WTC11 (cell line): ENCODE results near the gene LPP. TPM values are rescaled to one million over a fixed set of nuclear protein-coding genes. Genes with fewer than 3 reads are reported as not detected.

ENCODE experiments used
- ATAC-seq: fragments of 200-7000 bp; cut with Tn5 transposase; 2 replicates; pipeline ENCODE4 v1.10.0; 2021; ENCODE audit warnings: mild to moderate bottlenecking, moderate library complexity
- CTCF ChIA-PET: fragments of 300-600 bp; sonication (Branson Sonifier 250); formaldehyde crosslinking; loops from one replicate; lab custom pipeline; 2021; ENCODE audit warnings: antibody characterized with exemption; lab: Charles Lee
- POLR2A ChIA-PET: fragments of 350-600 bp; sonication (Branson Sonifier 250); formaldehyde crosslinking; loops from one replicate; lab custom pipeline; 2021; ENCODE audit warnings: antibody characterized with exemption; lab: Charles Lee
- DNase-seq: peaks from one replicate; pipeline ENCODE4 v3.0.0; 2021; ENCODE audit warnings: low spot score
- H3K27ac Mint-ChIP-seq: 2 replicates; pipeline ENCODE4 v1.8.0; 2021; ENCODE audit warnings: mixed read lengths
- H3K27me3 Mint-ChIP-seq: 2 replicates; pipeline ENCODE4 v1.8.0; 2021; ENCODE audit warnings: low read depth, mild to moderate bottlenecking, moderate library complexity, mixed read lengths
- H3K36me3 Mint-ChIP-seq: 2 replicates; pipeline ENCODE4 v1.8.0; 2021; ENCODE audit warnings: mixed read lengths
- H3K4me1 Mint-ChIP-seq: 2 replicates; pipeline ENCODE4 v1.8.0; 2022; ENCODE audit warnings: mixed read lengths
- H3K4me3 Mint-ChIP-seq: 2 replicates; pipeline ENCODE4 v1.8.0; 2021; ENCODE audit warnings: mild to moderate bottlenecking, moderate library complexity, mixed read lengths
- H3K9me3 Mint-ChIP-seq: 2 replicates; pipeline ENCODE4 v1.8.0; 2021; ENCODE audit warnings: mixed read lengths
- ATF1 ChIP-seq: sonication (generic); formaldehyde crosslinking; IDR thresholded peaks from 2 replicates; pipeline ENCODE4 v1.8.1; 2023; ENCODE audit warnings: mild to moderate bottlenecking, moderate library complexity, missing genetic modification reagents
- CREM ChIP-seq: sonication (generic); formaldehyde crosslinking; IDR thresholded peaks from 2 replicates; pipeline ENCODE4 v1.8.1; 2022; ENCODE audit warnings: mild to moderate bottlenecking, missing genetic modification reagents, moderate library complexity
- E2F4 ChIP-seq: sonication (generic); formaldehyde crosslinking; IDR thresholded peaks from 2 replicates; pipeline ENCODE4 v1.8.1; 2022; ENCODE audit warnings: low read depth, mild to moderate bottlenecking, moderate library complexity, missing genetic modification reagents, borderline replicate concordance
- FOXJ3 ChIP-seq: sonication (generic); formaldehyde crosslinking; IDR thresholded peaks from 2 replicates; pipeline ENCODE4 v1.9.0; 2021; ENCODE audit warnings: missing genetic modification reagents, mild to moderate bottlenecking, borderline replicate concordance
- FOXP4 ChIP-seq: sonication (generic); formaldehyde crosslinking; IDR thresholded peaks from 2 replicates; pipeline ENCODE4 v1.8.0; 2022; ENCODE audit warnings: mild to moderate bottlenecking, missing genetic modification reagents
- GABPB1 ChIP-seq: sonication (generic); formaldehyde crosslinking; IDR thresholded peaks from 2 replicates; pipeline ENCODE4 v1.8.1; 2023; ENCODE audit warnings: mild to moderate bottlenecking, missing genetic modification reagents
- GRHL2 ChIP-seq: fragments of 250-450 bp; sonication (Bioruptor Pico); IDR thresholded peaks from 2 replicates; pipeline ENCODE4 v1.8.0; 2022; ENCODE audit warnings: mild to moderate bottlenecking, moderate library complexity; ENCODE audit not compliant: insufficient replicate concordance, severe bottlenecking
- KAT7 ChIP-seq: sonication (generic); formaldehyde crosslinking; IDR thresholded peaks from 2 replicates; pipeline ENCODE4 v1.8.1; 2023; ENCODE audit warnings: missing genetic modification reagents, mild to moderate bottlenecking, borderline replicate concordance
- MXD4 ChIP-seq: fragments of 250-450 bp; sonication (Bioruptor Pico); IDR thresholded peaks from 2 replicates; pipeline ENCODE4 v1.8.0; 2021; ENCODE audit warnings: mild to moderate bottlenecking, moderate library complexity, borderline replicate concordance
- NFYB ChIP-seq: sonication (generic); formaldehyde crosslinking; conservative IDR thresholded peaks from 2 replicates; pipeline ENCODE4 v1.8.0; 2022; ENCODE audit warnings: low read depth, missing genetic modification reagents
- NR3C1 ChIP-seq: sonication (generic); formaldehyde crosslinking; conservative IDR thresholded peaks from 2 replicates; pipeline ENCODE4 v1.8.1; 2023; ENCODE audit warnings: low read depth, mild to moderate bottlenecking, missing genetic modification reagents
- ZNF219 ChIP-seq: sonication (generic); formaldehyde crosslinking; IDR thresholded peaks from 2 replicates; pipeline ENCODE4 v1.8.0; 2023; ENCODE audit warnings: missing genetic modification reagents, mild to moderate bottlenecking, borderline replicate concordance
- ZNF281 ChIP-seq: sonication (generic); formaldehyde crosslinking; IDR thresholded peaks from 2 replicates; pipeline ENCODE4 v1.8.0; 2023; ENCODE audit warnings: mild to moderate bottlenecking, missing genetic modification reagents
- ZNF317 ChIP-seq: sonication (generic); formaldehyde crosslinking; IDR thresholded peaks from 2 replicates; pipeline ENCODE4 v1.8.1; 2023; ENCODE audit warnings: low read depth, mild to moderate bottlenecking, moderate library complexity, missing genetic modification reagents, borderline replicate concordance
- ZNF512 ChIP-seq: sonication (generic); formaldehyde crosslinking; IDR thresholded peaks from 2 replicates; pipeline ENCODE4 v1.8.1; 2022; ENCODE audit warnings: missing genetic modification reagents, borderline replicate concordance
- total RNA-seq: library from RNA; stranded (reverse); gene quantifications from 3 replicates; pipeline ENCODE4 v1.2.3, GENCODE V29; 2021
- TF ChIP-seq, protein P1 (sequence below): sonication (generic); formaldehyde crosslinking; IDR thresholded peaks from 2 replicates; pipeline ENCODE4 v1.8.0; 2023; ENCODE audit warnings: missing genetic modification reagents, mild to moderate bottlenecking, borderline replicate concordance

The LPP gene
- total RNA-seq, 1 experiment from 2014 or later = 49.6 TPM

DNA sequence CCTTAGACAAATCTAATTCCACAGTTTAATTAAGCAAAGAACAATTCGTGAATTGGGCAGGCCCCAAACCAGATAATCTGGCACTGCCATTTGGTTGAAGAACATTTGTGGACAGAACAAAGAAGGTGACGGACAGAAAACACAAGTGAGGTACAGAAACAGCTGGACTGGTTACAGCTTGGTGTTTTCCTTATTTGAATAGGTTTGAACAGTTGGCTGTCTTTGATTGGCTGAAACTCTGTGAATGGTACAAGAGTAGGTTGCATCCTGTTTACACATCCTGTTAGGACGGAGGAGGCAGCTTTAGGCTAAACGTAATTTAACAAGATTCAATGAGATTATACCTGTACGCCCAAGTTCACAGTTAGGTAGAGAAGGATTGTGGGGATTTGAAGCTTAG is 114.4 kb downstream of the LPP start:
- ATAC-seq = no peak
- no peak for DNase-seq
- no peaks in the 10 kb centered on the region for H3K9me3 Mint-ChIP-seq
- H3K27ac Mint-ChIP-seq = peak overlapping the region; percentile 50; the same call in 1 of the 2 replicates
- H3K36me3 Mint-ChIP-seq = no peaks in the 10 kb centered on the region
- ChIA-PET CTCF (interaction anchor here (2.6 kb wide), 1 partner anchor 528 kb away, joined by 13 read pairs; no protein-coding TSS in a partner anchor), POLR2A (no interaction called here)
- TF ChIP-seq CREM (CRISPR knock-in tag) (no peak), FOXP4 (no peak), GRHL2 (CRISPR knock-in tag) (no peak), ATF1 (CRISPR knock-in tag) (no peak), ZNF512 (no peak), GABPB1 (no peak), ZNF281 (no peak), ZNF317 (CRISPR knock-in tag) (no peak), ZNF219 (CRISPR knock-in tag) (no peak), MXD4 (CRISPR knock-in tag) (no peak), E2F4 (no peak), NFYB (no peak), KAT7 (no peak), NR3C1 (CRISPR knock-in tag) (no peak), FOXJ3 (CRISPR knock-in tag) (no peak)
- TF ChIP-seq, protein P1, sequence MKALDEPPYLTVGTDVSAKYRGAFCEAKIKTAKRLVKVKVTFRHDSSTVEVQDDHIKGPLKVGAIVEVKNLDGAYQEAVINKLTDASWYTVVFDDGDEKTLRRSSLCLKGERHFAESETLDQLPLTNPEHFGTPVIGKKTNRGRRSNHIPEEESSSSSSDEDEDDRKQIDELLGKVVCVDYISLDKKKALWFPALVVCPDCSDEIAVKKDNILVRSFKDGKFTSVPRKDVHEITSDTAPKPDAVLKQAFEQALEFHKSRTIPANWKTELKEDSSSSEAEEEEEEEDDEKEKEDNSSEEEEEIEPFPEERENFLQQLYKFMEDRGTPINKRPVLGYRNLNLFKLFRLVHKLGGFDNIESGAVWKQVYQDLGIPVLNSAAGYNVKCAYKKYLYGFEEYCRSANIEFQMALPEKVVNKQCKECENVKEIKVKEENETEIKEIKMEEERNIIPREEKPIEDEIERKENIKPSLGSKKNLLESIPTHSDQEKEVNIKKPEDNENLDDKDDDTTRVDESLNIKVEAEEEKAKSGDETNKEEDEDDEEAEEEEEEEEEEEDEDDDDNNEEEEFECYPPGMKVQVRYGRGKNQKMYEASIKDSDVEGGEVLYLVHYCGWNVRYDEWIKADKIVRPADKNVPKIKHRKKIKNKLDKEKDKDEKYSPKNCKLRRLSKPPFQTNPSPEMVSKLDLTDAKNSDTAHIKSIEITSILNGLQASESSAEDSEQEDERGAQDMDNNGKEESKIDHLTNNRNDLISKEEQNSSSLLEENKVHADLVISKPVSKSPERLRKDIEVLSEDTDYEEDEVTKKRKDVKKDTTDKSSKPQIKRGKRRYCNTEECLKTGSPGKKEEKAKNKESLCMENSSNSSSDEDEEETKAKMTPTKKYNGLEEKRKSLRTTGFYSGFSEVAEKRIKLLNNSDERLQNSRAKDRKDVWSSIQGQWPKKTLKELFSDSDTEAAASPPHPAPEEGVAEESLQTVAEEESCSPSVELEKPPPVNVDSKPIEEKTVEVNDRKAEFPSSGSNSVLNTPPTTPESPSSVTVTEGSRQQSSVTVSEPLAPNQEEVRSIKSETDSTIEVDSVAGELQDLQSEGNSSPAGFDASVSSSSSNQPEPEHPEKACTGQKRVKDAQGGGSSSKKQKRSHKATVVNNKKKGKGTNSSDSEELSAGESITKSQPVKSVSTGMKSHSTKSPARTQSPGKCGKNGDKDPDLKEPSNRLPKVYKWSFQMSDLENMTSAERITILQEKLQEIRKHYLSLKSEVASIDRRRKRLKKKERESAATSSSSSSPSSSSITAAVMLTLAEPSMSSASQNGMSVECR (CRISPR knock-in tag) = no peak
- H3K4me1 Mint-ChIP-seq = peaks cover 22% of the 10 kb centered on the region
- no peak overlapping the region for H3K4me3 Mint-ChIP-seq
- H3K27me3 Mint-ChIP-seq = no peaks in the 10 kb centered on the region
